Prostate gland (tissue), 2 donors: ENCODE results near the gene GLDC. TPM values are rescaled to one million over a fixed set of nuclear protein-coding genes. Genes with fewer than 3 reads are reported as not detected.
"Not testable (repeated sequence)": the region's sequence is repeated elsewhere in the genome, so short reads cannot be mapped to it uniquely, and the experiment has no call there.

Experiments used
- DNase-seq: peaks from one replicate; pipeline ENCODE4 v3.0.0-alpha.2; 2019; ENCODE audit warnings: low spot score
- H3K27ac ChIP-seq, 2 donors: fragments of 200-600 bp; sonication (generic); 2 replicates each; pipeline ENCODE4 v1.5.1; 2017 to 2019
- H3K27me3 ChIP-seq: fragments of 200-600 bp; sonication (generic); replicated peaks from 2 replicates; pipeline ENCODE4 v1.5.1; 2019; ENCODE audit not compliant: insufficient read depth
- H3K36me3 ChIP-seq, 2 donors: fragments of 200-600 bp; sonication (generic); 1 replicate in 1 of 2; 2 replicates in 1 of 2; pipeline versions ENCODE4 v1.5.1 to v1.8.1; 2017 to 2019
- H3K4me1 ChIP-seq: fragments of 200-600 bp; sonication (generic); replicated peaks from 2 replicates; pipeline ENCODE4 v1.5.1; 2019
- H3K4me3 ChIP-seq, 2 donors: fragments of 200-600 bp; sonication (generic); 2 replicates each; pipeline ENCODE4 v1.5.1; 2017 to 2019
- H3K9me3 ChIP-seq: fragments of 200-600 bp; sonication (generic); 2 replicates; pipeline ENCODE4 v1.5.1; 2017
- POLR2A ChIP-seq: fragments of 450-650 bp; IDR thresholded peaks from one replicate; pipeline ENCODE4 v1.6.1; 2016; ENCODE audit warnings: antibody characterized with exemption, mild to moderate bottlenecking
- POLR2AphosphoS5 ChIP-seq: sonication (generic); formaldehyde crosslinking; IDR thresholded peaks from one replicate; pipeline ENCODE4 v1.6.1; 2017; ENCODE audit warnings: antibody characterized with exemption
- WGBS: methylation state at CpG from one replicate; pipeline ENCODE4 v1.1.5; 2018; 5-methylcytosine and 5-hydroxymethylcytosine counted together
- intact Hi-C: fragments of 100-400 bp; cut with DNase I; formaldehyde crosslinking; loops from one replicate; pipeline ENCODE4 v1.14.2; 2022
- total RNA-seq, 2 donors: library from RNA; depleted of rRNA; stranded (reverse); fragments of >200 nt; gene quantifications; one replicate each; pipeline ENCODE4 v1.1.0, GENCODE V29; 2016
- TF ChIP-seq, protein P1 (sequence below), 4 experiments: fragments of 200-600 bp in 2 of 4; fragments of 450-650 bp in 2 of 4; sonication (generic) in 2 of 4; IDR thresholded peaks; 1 replicate in 3 of 4; 2 replicates in 1 of 4; pipeline ENCODE4 v1.5.1; 2016 to 2019; ENCODE audit warnings: antibody characterized with exemption in 4 of 4, mild to moderate bottlenecking in 2 of 4, moderate library complexity in 2 of 4

The GLDC gene
- total RNA-seq, 2 donors from 2014 or later, result 2.7 to 4.0 TPM

DNA sequence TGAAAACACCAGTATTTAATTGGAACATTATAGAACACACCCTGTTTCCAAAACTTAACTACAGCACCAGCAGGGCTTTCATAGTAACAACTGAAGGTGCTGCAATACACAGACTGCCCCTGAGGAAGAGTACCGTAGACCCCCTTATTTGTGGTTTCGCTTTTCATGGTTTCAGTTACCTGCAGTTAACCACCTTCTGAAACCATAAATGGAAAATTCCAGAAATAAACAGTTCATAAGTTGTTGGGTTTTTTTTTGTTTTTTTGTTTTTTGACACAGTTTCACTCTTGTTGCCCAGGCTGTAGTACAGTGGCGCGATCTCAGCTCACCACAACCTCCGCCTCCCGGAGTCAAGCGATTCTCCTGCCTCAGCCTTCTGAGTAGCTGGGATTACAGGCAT lies 9.5 kb upstream of the GLDC start:
- no peak for DNase-seq
- no peaks in the 10 kb centered on the region for H3K27me3 ChIP-seq
- no peaks in the 10 kb centered on the region for H3K4me1 ChIP-seq
- H3K36me3 ChIP-seq, result no peaks in the 10 kb centered on the region
- 94% methylated on average over 7 of the region's 7 CpGs for WGBS
- no peaks in the 10 kb centered on the region for H3K9me3 ChIP-seq
- TF ChIP-seq POLR2A, result no peak
- TF ChIP-seq, protein P1, sequence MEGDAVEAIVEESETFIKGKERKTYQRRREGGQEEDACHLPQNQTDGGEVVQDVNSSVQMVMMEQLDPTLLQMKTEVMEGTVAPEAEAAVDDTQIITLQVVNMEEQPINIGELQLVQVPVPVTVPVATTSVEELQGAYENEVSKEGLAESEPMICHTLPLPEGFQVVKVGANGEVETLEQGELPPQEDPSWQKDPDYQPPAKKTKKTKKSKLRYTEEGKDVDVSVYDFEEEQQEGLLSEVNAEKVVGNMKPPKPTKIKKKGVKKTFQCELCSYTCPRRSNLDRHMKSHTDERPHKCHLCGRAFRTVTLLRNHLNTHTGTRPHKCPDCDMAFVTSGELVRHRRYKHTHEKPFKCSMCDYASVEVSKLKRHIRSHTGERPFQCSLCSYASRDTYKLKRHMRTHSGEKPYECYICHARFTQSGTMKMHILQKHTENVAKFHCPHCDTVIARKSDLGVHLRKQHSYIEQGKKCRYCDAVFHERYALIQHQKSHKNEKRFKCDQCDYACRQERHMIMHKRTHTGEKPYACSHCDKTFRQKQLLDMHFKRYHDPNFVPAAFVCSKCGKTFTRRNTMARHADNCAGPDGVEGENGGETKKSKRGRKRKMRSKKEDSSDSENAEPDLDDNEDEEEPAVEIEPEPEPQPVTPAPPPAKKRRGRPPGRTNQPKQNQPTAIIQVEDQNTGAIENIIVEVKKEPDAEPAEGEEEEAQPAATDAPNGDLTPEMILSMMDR (IDR thresholded peaks at IDR 0.05), result no peak
- TF ChIP-seq POLR2AphosphoS5, result no peak
- no peak overlapping the region for H3K4me3 ChIP-seq
- intact Hi-C loops, result no loop called here
- no peak overlapping the region for H3K27ac ChIP-seq

DNA sequence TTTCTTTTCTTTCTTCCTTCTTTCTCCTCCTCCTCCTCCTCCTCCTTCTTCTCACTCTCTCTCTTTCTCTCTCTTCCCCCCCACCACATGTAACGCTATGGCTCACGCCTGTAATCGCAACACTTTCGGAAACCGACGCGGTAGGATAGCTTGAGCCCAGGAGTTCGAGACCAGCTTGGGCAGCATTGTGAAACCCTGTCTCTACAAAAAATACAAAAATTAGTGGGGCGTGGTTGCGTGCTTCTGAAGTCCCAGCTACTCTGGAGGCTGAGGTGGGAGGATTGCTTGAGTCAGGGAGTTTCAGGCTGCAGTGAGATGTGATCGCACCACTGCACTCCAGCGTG lies 736 bp upstream of the GLDC start:
- Histone ChIP-seq H3K27me3 (no peaks in the 10 kb centered on the region), H3K4me1 (peaks cover 3% of the 10 kb centered on the region), H3K9me3 (no peaks in the 10 kb centered on the region), H3K27ac (no peak overlapping the region), H3K36me3 (no peaks in the 10 kb centered on the region), H3K4me3 (peak overlapping the region in 1 of 2 donors; percentile 27)
- no peak for TF ChIP-seq POLR2AphosphoS5
- no peak for TF ChIP-seq POLR2A
- TF ChIP-seq, protein P1 (IDR thresholded peaks at IDR 0.05), result no peak
- no peak for DNase-seq
- WGBS, result 37% methylated on average over 12 of the region's 12 CpGs
- intact Hi-C loops, result loop anchor here (10.0 kb wide), 1 partner anchor 291 kb away; no protein-coding TSS in a partner anchor

DNA sequence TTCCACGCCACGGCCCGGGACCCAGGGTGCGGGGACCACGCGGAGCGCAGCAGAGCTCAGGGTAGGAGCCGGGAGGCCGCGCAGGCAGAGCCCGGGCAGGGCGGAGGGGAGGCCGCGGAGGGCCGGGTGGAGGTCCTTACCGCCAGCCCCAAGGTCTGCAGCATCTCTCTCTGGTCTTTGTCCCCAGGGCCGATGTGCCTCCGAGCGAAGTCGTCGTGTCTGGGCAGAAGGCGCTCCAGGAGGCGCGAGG lies 499 bp downstream of the GLDC start:
- WGBS, result 4% methylated on average over 22 of the region's 24 CpGs
- H3K27me3 ChIP-seq, H3K4me1 ChIP-seq, DNase-seq, H3K27ac ChIP-seq, H3K9me3 ChIP-seq, H3K36me3 ChIP-seq: not testable (repeated sequence)
- intact Hi-C loops, result loop anchor here (10.0 kb wide), 1 partner anchor 290 kb away; no protein-coding TSS in a partner anchor
- peak overlapping the region; percentile 27 to 32 for H3K4me3 ChIP-seq

DNA sequence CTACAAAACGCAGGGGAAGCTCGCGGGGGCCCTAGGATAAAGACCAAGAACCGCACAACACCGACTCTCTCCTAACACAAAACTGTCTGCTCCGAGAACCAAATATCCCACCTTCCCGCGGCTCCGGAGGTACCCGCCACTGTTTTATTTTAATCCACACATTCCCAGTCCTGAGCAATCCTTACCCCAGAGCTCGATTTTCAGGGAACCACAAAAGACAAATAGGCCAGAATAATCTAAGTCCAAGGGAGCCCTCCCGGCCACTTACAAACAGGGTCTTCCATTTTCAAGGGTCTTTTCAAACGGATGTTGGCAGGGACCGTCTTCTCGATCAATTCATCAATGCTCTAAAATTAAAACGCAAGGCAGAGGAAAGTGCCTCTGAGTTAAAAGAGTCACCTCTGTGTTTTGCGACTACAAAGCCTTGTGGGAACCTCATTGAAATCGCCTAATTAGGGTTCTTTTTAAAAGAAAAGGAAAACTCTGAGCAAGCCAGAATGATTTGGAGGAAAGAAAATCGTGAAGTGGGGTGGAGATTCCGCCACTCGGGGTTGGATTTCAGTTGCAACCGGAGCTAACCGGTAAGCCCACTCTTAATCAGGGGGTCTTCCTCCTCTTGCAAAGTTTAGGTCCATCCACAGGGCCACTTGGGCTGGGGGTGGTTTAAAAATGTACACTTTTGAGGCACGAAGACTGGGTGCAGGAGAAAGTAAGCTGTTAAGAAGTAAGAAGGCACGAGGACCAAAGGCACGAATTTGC lies 1.0 kb downstream of the GLDC start:
- WGBS, result 6% methylated on average over 26 of the region's 26 CpGs
- Histone ChIP-seq H3K4me1 (peaks cover 3% of the 10 kb centered on the region), H3K27ac (no peak overlapping the region), H3K9me3 (no peaks in the 10 kb centered on the region), H3K36me3 (no peaks in the 10 kb centered on the region), H3K27me3 (no peaks in the 10 kb centered on the region), H3K4me3 (peak overlapping the region; percentile 27 to 32)
- TF ChIP-seq, protein P1 (IDR thresholded peaks at IDR 0.05), result no peak
- TF ChIP-seq POLR2AphosphoS5 (no peak), POLR2A (no peak)
- intact Hi-C loops, result loop anchor here (10.0 kb wide), 1 partner anchor 290 kb away; no protein-coding TSS in a partner anchor
- DNase-seq, result no peak

DNA sequence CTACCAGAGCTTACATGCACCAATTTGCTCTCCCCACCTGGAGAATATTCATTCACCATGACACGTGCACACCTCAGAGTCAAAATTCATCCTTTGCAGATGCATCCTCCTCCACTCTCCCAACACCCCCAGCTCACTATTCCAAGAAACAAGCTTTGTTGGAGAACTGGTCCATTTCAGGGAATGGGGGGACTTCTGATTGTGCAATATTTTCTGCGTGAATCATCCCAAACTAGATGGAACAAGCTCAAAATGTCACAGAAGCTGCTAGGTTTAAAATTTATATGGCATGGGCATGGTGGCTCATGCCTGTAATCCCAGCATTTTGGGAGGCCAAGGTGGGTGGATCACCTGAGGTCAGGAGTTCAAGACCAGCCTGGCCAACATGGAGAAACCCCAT lies 3.6 kb downstream of the GLDC start:
- no peaks in the 10 kb centered on the region for H3K27me3 ChIP-seq
- DNase-seq, result no peak
- no peaks in the 10 kb centered on the region for H3K9me3 ChIP-seq
- no peak overlapping the region for H3K27ac ChIP-seq
- no peak overlapping the region for H3K4me3 ChIP-seq
- intact Hi-C loops, result loop anchor here (10.0 kb wide), 1 partner anchor 287 kb away; no protein-coding TSS in a partner anchor
- TF ChIP-seq POLR2AphosphoS5 (no peak), POLR2A (no peak)
- TF ChIP-seq, protein P1 (IDR thresholded peaks at IDR 0.05), result no peak
- peaks cover 3% of the 10 kb centered on the region for H3K4me1 ChIP-seq
- 63% methylated on average over 2 of the region's 2 CpGs for WGBS
- H3K36me3 ChIP-seq, result no peaks in the 10 kb centered on the region
